ENCODE results near the gene KREMEN2. TPM values are rescaled to one million over a fixed set of nuclear protein-coding genes. Genes with fewer than 3 reads are reported as not detected.
A peak's percentile ranks its signal among the peaks of the same experiment; 100 is the strongest.

The KREMEN2 gene
- total and polyA plus RNA-seq, 5 donors from 2014 or later = not detected

DNA sequence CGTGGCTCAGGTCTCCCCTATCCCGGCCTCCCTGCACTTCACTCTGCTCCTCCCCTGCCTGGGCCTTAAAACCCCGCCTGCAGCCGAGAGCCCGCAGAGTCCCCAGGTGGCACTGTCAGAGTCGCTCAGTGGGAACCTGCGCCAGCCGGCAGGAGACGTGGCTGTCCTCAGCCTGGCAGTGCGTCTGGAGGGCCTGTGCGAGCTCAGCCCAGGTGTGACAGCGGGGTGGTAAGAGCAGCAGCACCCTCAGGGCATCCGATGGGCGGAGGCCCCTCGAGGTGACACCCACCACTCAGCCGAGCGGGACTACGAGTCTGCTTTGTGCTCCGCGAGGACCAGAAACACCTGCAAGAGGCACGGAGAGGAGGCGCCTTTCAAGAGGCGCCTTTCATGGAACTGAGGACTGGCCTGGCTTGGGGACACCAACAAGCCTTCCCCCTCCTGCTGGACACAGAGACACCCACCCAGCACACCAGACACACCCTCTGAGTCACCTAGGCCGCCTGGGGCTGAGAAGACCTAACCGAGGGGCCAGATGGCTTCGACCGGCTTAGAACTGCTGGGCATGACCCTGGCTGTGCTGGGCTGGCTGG is 48.8 kb downstream of the KREMEN2 start, which contains the start of gene CLDN9:
TSS of gene CLDN9 (plus strand) at position 96 of the 593 bp plus-strand sequence. CDS start at position 536, 440 bp downstream.
- ATAC-seq (ENCODE audit: low read depth in 2 of 2) = no peak
- Mint-ChIP-seq H3K27ac (no peak within 1 kb of the TSS), H3K4me3 (peak within 1 kb of the TSS in 1 of 4 donors; percentile 32), H3K9me3 (no peaks in the 10 kb centered on the region), H3K36me3 (no peaks in the 10 kb centered on the region), H3K4me1 (peaks cover 0 to 13% (median 5%) of the 10 kb centered on the region in 4 donors), H3K27me3 (peaks cover 31% of the 10 kb centered on the region)
- no peak within 1 kb of the TSS for H3K27ac ChIP-seq (ENCODE audit: insufficient read depth, low read length, poor library complexity, severe bottlenecking)
- no peak for DNase-seq
- no peaks in the 10 kb centered on the region for H3K9me3 ChIP-seq (ENCODE audit: control insufficient read depth in 2 of 2, low read length in 2 of 2)
- no peak within 1 kb of the TSS for H3K4me3 ChIP-seq (ENCODE audit: low read depth, low read length)
- H3K27me3 ChIP-seq (ENCODE audit: control insufficient read depth, insufficient read depth, low read length) = no peaks in the 10 kb centered on the region
- peaks cover 12% of the 10 kb centered on the region for H3K4me1 ChIP-seq (ENCODE audit: control insufficient read depth, insufficient read depth, low read length, poor library complexity, severe bottlenecking)
- H3K36me3 ChIP-seq (ENCODE audit: control insufficient read depth, insufficient read depth, low read length) = no peaks in the 10 kb centered on the region

- H3K9me3 Mint-ChIP-seq = no peaks in the 10 kb centered on the region
- no peaks in the 10 kb centered on the region for H3K36me3 Mint-ChIP-seq
- ATAC-seq (ENCODE audit: low read depth in 2 of 2) (no peak), DNase-seq (no peak)
- H3K27me3 ChIP-seq (ENCODE audit: control insufficient read depth, insufficient read depth, low read length) = no peaks in the 10 kb centered on the region
- no peak overlapping the region for H3K4me3 ChIP-seq (ENCODE audit: low read depth, low read length)
- H3K4me1 Mint-ChIP-seq = peaks cover 0 to 13% (median 2%) of the 10 kb centered on the region in 4 donors
- no peak overlapping the region for H3K4me3 Mint-ChIP-seq
- no peaks in the 10 kb centered on the region for H3K9me3 ChIP-seq (ENCODE audit: control insufficient read depth in 2 of 2, low read length in 2 of 2)
- no peaks in the 10 kb centered on the region for H3K36me3 ChIP-seq (ENCODE audit: control insufficient read depth, insufficient read depth, low read length)
- H3K27ac ChIP-seq (ENCODE audit: insufficient read depth, low read length, poor library complexity, severe bottlenecking) = no peak overlapping the region
- peaks cover 26% of the 10 kb centered on the region for H3K27me3 Mint-ChIP-seq
- no peak overlapping the region for H3K27ac Mint-ChIP-seq
- H3K4me1 ChIP-seq (ENCODE audit: control insufficient read depth, insufficient read depth, low read length, poor library complexity, severe bottlenecking) = peaks cover 10% of the 10 kb centered on the region
Measured at GRCh38 chr16:3013491-3013951, 49.4 kb downstream of the KREMEN2 start.

DNA sequence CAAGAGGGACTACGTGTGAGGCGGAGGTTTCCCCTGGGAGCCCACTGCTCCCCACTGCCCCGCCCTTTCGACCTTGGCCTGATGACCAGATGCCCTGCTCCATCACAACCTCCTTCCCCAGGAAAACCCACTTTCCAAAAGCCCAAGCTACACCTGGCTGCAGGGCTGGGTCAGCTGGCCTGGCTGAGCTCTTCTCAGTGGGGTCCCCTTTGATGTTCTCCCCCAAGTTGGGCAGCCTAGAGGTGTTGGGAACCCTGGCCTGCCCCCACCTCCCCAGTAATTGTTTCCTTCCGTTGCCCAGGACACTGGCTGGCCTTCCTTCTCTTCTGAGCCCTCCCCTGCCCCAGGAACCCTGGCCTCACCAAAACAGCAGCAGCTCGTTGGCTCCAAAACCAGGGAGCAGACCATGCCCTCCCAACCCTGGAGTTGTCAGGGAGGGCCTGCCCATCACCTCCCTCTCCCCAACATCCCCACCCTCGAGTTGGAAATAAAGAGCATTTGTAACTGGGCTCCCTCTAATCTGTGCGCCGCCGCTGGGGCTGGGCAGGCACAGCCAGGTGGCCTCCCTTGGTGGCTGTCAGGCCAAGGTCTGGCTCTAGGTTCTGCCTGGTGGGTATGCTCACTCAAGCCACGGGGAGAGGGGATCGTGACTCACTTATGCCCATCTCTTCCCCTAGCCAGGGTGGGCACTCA is 50.1 kb downstream of the KREMEN2 start:
- peaks cover 26% of the 10 kb centered on the region for H3K27me3 Mint-ChIP-seq
- Histone ChIP-seq H3K9me3 (ENCODE audit: control insufficient read depth in 2 of 2, low read length in 2 of 2) (no peaks in the 10 kb centered on the region), H3K27me3 (ENCODE audit: control insufficient read depth, insufficient read depth, low read length) (no peaks in the 10 kb centered on the region)

DNA sequence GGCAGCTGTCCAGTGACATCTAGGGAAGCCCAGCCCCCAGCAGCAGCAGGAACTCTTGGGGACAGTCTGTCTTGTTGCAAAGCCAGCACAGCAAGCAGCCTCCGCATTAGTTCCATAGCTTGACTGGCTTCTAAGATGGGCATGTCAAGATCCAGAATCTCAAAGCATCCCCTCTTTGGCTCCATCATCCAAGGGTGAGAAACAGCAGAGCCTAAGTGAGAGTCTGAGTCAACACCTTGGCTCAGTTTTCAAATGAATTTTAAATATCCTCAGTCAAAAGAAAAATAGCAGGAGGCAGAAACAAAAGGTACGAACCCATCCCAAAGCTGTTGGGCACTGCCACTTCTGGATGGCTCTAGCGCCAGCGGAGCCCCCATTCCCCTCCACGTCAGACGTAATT is 50.9 kb downstream of the KREMEN2 start:
- Histone ChIP-seq H3K36me3 (ENCODE audit: control insufficient read depth, insufficient read depth, low read length) (no peaks in the 10 kb centered on the region), H3K27ac (ENCODE audit: insufficient read depth, low read length, poor library complexity, severe bottlenecking) (no peak overlapping the region), H3K9me3 (ENCODE audit: control insufficient read depth in 2 of 2, low read length in 2 of 2) (no peaks in the 10 kb centered on the region), H3K4me3 (ENCODE audit: low read depth, low read length) (no peak overlapping the region), H3K27me3 (ENCODE audit: control insufficient read depth, insufficient read depth, low read length) (no peaks in the 10 kb centered on the region), H3K4me1 (ENCODE audit: control insufficient read depth, insufficient read depth, low read length, poor library complexity, severe bottlenecking) (peaks cover 12% of the 10 kb centered on the region)
- H3K9me3 Mint-ChIP-seq = no peaks in the 10 kb centered on the region
- H3K4me1 Mint-ChIP-seq = peaks cover 0 to 17% (median 3%) of the 10 kb centered on the region in 4 donors
- H3K36me3 Mint-ChIP-seq = no peaks in the 10 kb centered on the region
- peaks cover 26% of the 10 kb centered on the region for H3K27me3 Mint-ChIP-seq
- no peak for DNase-seq
- H3K27ac Mint-ChIP-seq = no peak overlapping the region
- no peak overlapping the region for H3K4me3 Mint-ChIP-seq
- ATAC-seq (ENCODE audit: low read depth in 2 of 2) = no peak

More for the DNA sequence above, 50.1 kb downstream of the KREMEN2 start:
- no peak for ATAC-seq (ENCODE audit: low read depth in 2 of 2)
- Histone ChIP-seq H3K4me1 (ENCODE audit: control insufficient read depth, insufficient read depth, low read length, poor library complexity, severe bottlenecking) (peaks cover 5% of the 10 kb centered on the region), H3K4me3 (ENCODE audit: low read depth, low read length) (no peak overlapping the region), H3K36me3 (ENCODE audit: control insufficient read depth, insufficient read depth, low read length) (no peaks in the 10 kb centered on the region), H3K27ac (ENCODE audit: insufficient read depth, low read length, poor library complexity, severe bottlenecking) (no peak overlapping the region)
- Mint-ChIP-seq H3K36me3 (no peaks in the 10 kb centered on the region), H3K4me3 (peak overlapping the region in 1 of 4 donors; percentile 46), H3K9me3 (no peaks in the 10 kb centered on the region), H3K27ac (no peak overlapping the region), H3K4me1 (peaks cover 0 to 11% (median under 1%) of the 10 kb centered on the region in 4 donors)
- DNase-seq = no peak

GRCh38 chr16:3015865-3016521 is 51.9 kb downstream of the KREMEN2 start:
- H3K4me3 Mint-ChIP-seq = peak overlapping the region in 1 of 4 donors; percentile 82
- Histone ChIP-seq H3K4me1 (ENCODE audit: control insufficient read depth, insufficient read depth, low read length, poor library complexity, severe bottlenecking) (peaks cover 19% of the 10 kb centered on the region), H3K27me3 (ENCODE audit: control insufficient read depth, insufficient read depth, low read length) (no peaks in the 10 kb centered on the region), H3K36me3 (ENCODE audit: control insufficient read depth, insufficient read depth, low read length) (no peaks in the 10 kb centered on the region), H3K27ac (ENCODE audit: insufficient read depth, low read length, poor library complexity, severe bottlenecking) (no peak overlapping the region), H3K9me3 (ENCODE audit: control insufficient read depth in 2 of 2, low read length in 2 of 2) (no peaks in the 10 kb centered on the region), H3K4me3 (ENCODE audit: low read depth, low read length) (no peak overlapping the region)
- H3K9me3 Mint-ChIP-seq = no peaks in the 10 kb centered on the region
- no peaks in the 10 kb centered on the region for H3K36me3 Mint-ChIP-seq
- H3K27ac Mint-ChIP-seq = no peak overlapping the region
- H3K4me1 Mint-ChIP-seq = peaks cover 0 to 23% (median 4%) of the 10 kb centered on the region in 4 donors
- ATAC-seq (ENCODE audit: low read depth in 2 of 2) = no peak
- H3K27me3 Mint-ChIP-seq = peaks cover 26% of the 10 kb centered on the region
- no peak for DNase-seq

- no peak for ATAC-seq (ENCODE audit: low read depth in 2 of 2)
- no peaks in the 10 kb centered on the region for H3K9me3 Mint-ChIP-seq
- H3K9me3 ChIP-seq (ENCODE audit: control insufficient read depth in 2 of 2, low read length in 2 of 2) = no peaks in the 10 kb centered on the region
- peaks cover 21% of the 10 kb centered on the region for H3K27me3 Mint-ChIP-seq
- no peak overlapping the region for H3K27ac ChIP-seq (ENCODE audit: insufficient read depth, low read length, poor library complexity, severe bottlenecking)
- no peak overlapping the region for H3K27ac Mint-ChIP-seq
- peak overlapping the region in 1 of 4 donors; percentile 29 for H3K4me3 Mint-ChIP-seq
- peaks cover 33% of the 10 kb centered on the region for H3K4me1 ChIP-seq (ENCODE audit: control insufficient read depth, insufficient read depth, low read length, poor library complexity, severe bottlenecking)
- peaks cover 0 to 35% (median 14%) of the 10 kb centered on the region in 4 donors for H3K4me1 Mint-ChIP-seq
- DNase-seq = no peak
- no peaks in the 10 kb centered on the region for H3K27me3 ChIP-seq (ENCODE audit: control insufficient read depth, insufficient read depth, low read length)
- H3K36me3 ChIP-seq (ENCODE audit: control insufficient read depth, insufficient read depth, low read length) = no peaks in the 10 kb centered on the region
- no peak overlapping the region for H3K4me3 ChIP-seq (ENCODE audit: low read depth, low read length)
- no peaks in the 10 kb centered on the region for H3K36me3 Mint-ChIP-seq
Measured at GRCh38 chr16:3017344-3017743, 53.3 kb downstream of the KREMEN2 start.
